Measurements from ENCODE around the gene PLEKHN1.

DNA sequence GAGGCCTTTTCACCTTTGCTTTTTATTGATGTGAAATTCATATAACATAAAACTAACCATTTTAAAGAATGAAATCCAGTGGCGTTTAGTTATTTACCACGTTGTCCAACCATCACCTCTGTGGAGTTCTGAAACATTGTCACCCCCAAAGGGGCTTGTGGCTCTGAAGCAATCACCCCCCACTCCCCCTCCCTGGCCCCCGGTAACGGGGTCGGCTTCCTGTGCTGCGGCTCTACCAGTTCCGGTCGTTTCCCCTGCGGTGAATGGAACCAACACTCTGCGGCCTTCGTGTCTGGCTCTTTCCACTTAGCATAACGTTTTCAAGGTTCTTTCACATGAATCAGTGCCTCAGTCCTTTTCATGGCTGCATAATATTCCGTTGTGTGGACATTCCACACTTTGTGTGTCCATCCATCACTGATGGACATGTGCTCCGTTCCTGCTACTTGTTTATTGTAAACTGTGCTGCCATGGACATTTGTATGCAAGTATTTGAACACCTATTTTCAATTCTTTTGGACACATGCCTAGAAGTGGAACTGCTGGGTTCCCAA, 45.2 kb downstream of the PLEKHN1 start:
- TF ChIP-seq, protein P1, sequence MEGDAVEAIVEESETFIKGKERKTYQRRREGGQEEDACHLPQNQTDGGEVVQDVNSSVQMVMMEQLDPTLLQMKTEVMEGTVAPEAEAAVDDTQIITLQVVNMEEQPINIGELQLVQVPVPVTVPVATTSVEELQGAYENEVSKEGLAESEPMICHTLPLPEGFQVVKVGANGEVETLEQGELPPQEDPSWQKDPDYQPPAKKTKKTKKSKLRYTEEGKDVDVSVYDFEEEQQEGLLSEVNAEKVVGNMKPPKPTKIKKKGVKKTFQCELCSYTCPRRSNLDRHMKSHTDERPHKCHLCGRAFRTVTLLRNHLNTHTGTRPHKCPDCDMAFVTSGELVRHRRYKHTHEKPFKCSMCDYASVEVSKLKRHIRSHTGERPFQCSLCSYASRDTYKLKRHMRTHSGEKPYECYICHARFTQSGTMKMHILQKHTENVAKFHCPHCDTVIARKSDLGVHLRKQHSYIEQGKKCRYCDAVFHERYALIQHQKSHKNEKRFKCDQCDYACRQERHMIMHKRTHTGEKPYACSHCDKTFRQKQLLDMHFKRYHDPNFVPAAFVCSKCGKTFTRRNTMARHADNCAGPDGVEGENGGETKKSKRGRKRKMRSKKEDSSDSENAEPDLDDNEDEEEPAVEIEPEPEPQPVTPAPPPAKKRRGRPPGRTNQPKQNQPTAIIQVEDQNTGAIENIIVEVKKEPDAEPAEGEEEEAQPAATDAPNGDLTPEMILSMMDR (IDR thresholded peaks at IDR 0.05), result no peak
- no peak for TF ChIP-seq POLR2A (IDR thresholded peaks at IDR 0.05)
- TF ChIP-seq EP300 (IDR thresholded peaks at IDR 0.05), result no peak

Data from tibial nerve (tissue), 4 donors.